C4-2B (cell line): Measurements from ENCODE around the gene PCDHB1.

ENCODE experiments used
- CTCF ChIP-seq: fragments of 450-650 bp; conservative IDR thresholded peaks from 2 replicates; pipeline ENCODE4 v1.5.1; 2017; ENCODE audit warnings: mild to moderate bottlenecking
- ZFX ChIP-seq: fragments of 450-650 bp; IDR thresholded peaks from 2 replicates; pipeline ENCODE4 v1.6.1; 2017

- no peak for TF ChIP-seq CTCF
- no peak for TF ChIP-seq ZFX
Measured at GRCh38 chr5:141022384-141022783, 28.8 kb upstream of the PCDHB1 start.
